BJ (cell line): Measurements from ENCODE around the gene BBS7. TPM values are rescaled to one million over a fixed set of nuclear protein-coding genes. Genes with fewer than 3 reads are reported as not detected.

Experiments
- CTCF ChIA-PET: fragments of 350-600 bp; formaldehyde crosslinking; extraction: SDS; loops from one replicate; lab custom pipeline; 2021; ENCODE audit warnings: antibody characterized with exemption, inconsistent platforms; lab: Yijun Ruan, JAX
- POLR2A ChIA-PET: fragments of 300-600 bp; sonication (Branson Sonifier 250); formaldehyde crosslinking; extraction: SDS; loops from one replicate; lab custom pipeline; 2021; ENCODE audit warnings: antibody characterized with exemption; lab: Charles Lee
- DNase-seq: peaks from one replicate; pipeline ENCODE4 v3.0.0-alpha.2; 2011; ENCODE audit warnings: low read depth
- H3K27me3 ChIP-seq: 2 replicates; pipeline ENCODE4 v1.6.0; 2011; ENCODE audit warnings: low read length; ENCODE audit not compliant: control insufficient read depth, insufficient read depth
- H3K36me3 ChIP-seq: 2 replicates; pipeline ENCODE4 v1.5.1; 2011; ENCODE audit warnings: low read length; ENCODE audit not compliant: control insufficient read depth, insufficient read depth
- H3K4me3 ChIP-seq: 2 replicates; pipeline ENCODE4 v1.5.1; 2011; ENCODE audit warnings: low read depth, mild to moderate bottlenecking, control low read depth, low read length
- polyA plus RNA-seq: library from polyadenylated mRNA; depleted of rRNA; stranded (reverse); fragments of >200 nt; gene quantifications from 2 replicates; pipeline ENCODE4 v1.2.3, GENCODE V29; 2011
- TF ChIP-seq, protein P1 (sequence below): IDR thresholded peaks from 2 replicates; pipeline ENCODE4 v1.5.1; 2011; ENCODE audit warnings: low read depth, mild to moderate bottlenecking, control low read depth, inconsistent platforms, low read length, moderate library complexity; ENCODE audit not compliant: insufficient read depth

BBS7 gene
- polyA plus RNA-seq, 1 experiment = 15.0 TPM

- TF ChIP-seq, protein P1, sequence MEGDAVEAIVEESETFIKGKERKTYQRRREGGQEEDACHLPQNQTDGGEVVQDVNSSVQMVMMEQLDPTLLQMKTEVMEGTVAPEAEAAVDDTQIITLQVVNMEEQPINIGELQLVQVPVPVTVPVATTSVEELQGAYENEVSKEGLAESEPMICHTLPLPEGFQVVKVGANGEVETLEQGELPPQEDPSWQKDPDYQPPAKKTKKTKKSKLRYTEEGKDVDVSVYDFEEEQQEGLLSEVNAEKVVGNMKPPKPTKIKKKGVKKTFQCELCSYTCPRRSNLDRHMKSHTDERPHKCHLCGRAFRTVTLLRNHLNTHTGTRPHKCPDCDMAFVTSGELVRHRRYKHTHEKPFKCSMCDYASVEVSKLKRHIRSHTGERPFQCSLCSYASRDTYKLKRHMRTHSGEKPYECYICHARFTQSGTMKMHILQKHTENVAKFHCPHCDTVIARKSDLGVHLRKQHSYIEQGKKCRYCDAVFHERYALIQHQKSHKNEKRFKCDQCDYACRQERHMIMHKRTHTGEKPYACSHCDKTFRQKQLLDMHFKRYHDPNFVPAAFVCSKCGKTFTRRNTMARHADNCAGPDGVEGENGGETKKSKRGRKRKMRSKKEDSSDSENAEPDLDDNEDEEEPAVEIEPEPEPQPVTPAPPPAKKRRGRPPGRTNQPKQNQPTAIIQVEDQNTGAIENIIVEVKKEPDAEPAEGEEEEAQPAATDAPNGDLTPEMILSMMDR = no peak
- Histone ChIP-seq H3K4me3 (no peak overlapping the region), H3K36me3 (no peaks in the 10 kb centered on the region; the same call in 1 of the 2 replicates), H3K27me3 (no peaks in the 10 kb centered on the region)
- DNase-seq = no peak
- POLR2A ChIA-PET = no interaction called here
- CTCF ChIA-PET = no interaction called here
Measured at GRCh38 chr4:121838136-121838535, 32.1 kb downstream of the BBS7 start.

GRCh38 chr4:121829511-121829910, 40.8 kb downstream of the BBS7 start:
- POLR2A ChIA-PET = no interaction called here
- Histone ChIP-seq H3K27me3 (no peaks in the 10 kb centered on the region), H3K36me3 (peaks cover 1% of the 10 kb centered on the region; the same call in 1 of the 2 replicates), H3K4me3 (no peak overlapping the region)
- CTCF ChIA-PET = interaction anchor here (0.6 kb wide), 1 partner anchor 11 kb away, joined by 3 read pairs; no protein-coding TSS in a partner anchor
- TF ChIP-seq, protein P1 = no peak
- DNase-seq = no peak

DNA sequence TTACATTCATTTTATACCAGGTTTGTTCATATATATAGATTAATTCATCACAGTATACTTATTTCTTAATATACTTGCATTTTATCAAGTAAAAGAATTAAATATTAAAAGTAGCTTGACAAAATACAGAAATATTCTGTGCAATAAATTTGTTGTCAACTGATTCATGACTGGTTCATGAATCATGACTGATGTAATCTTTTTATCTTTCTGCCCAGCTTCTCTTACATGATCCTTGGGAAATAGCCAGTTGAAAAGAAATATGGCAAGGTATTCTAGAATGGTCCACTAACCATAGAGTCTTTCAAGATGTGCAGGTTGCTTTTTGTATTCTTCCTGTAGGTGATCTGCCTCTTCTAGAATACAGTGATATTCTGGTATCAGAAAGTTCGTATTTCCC, 42.4 kb downstream of the BBS7 start:
- Histone ChIP-seq H3K4me3 (no peak overlapping the region), H3K27me3 (no peaks in the 10 kb centered on the region), H3K36me3 (peaks cover 1% of the 10 kb centered on the region; the same call in 1 of the 2 replicates)
- no peak for DNase-seq
- TF ChIP-seq, protein P1 = no peak
- ChIA-PET POLR2A (interaction anchor here (0.6 kb wide), 1 partner anchor 22 kb away, joined by 5 read pairs; no protein-coding TSS in a partner anchor), CTCF (interaction anchor here (1.1 kb wide), 1 partner anchor 751 kb away, joined by 3 read pairs; no protein-coding TSS in a partner anchor)

- H3K27me3 ChIP-seq = no peaks in the 10 kb centered on the region
- ChIA-PET CTCF (no interaction called here), POLR2A (no interaction called here)
- H3K36me3 ChIP-seq = no peaks in the 10 kb centered on the region
- no peak overlapping the region for H3K4me3 ChIP-seq
- DNase-seq = no peak
- TF ChIP-seq, protein P1 = no peak
Measured at GRCh38 chr4:121824950-121825349, 45.3 kb downstream of the BBS7 start.

DNA sequence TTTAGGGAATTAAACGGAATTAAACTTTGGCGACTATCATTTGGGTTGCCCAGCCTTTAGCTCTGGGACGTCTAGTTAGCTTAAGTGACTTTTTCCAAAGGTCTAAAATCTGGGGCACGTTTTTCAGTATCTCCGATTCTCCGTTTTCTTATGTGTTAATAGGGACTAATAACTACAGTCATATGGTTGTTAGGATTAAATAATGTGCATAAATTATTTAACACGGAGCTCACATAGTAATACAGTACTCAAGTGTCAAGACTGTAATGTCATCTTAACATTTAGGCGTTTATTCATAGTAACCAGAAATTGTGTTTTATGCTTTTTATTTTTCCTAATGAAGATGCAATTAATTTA, 46.1 kb downstream of the BBS7 start:
- no peak for DNase-seq
- ChIA-PET POLR2A (interaction anchor here (0.7 kb wide), 1 partner anchor 46 kb away, joined by 6 read pairs; no protein-coding TSS in a partner anchor), CTCF (interaction anchor here (0.7 kb wide), 1 partner anchor 87 kb away, joined by 3 read pairs; no protein-coding TSS in a partner anchor)
- peak overlapping the region; percentile 85 for H3K4me3 ChIP-seq
- TF ChIP-seq, protein P1 = no peak
- H3K36me3 ChIP-seq = no peaks in the 10 kb centered on the region
- H3K27me3 ChIP-seq = no peaks in the 10 kb centered on the region
